Activated T-helper 2 cell treated with anti-CD3 and anti-CD28 coated beads, Interferon-gamma antibody, Interleukin-2, Interleukin-4, amounts not matched to agents 10 μg/mL and 5 μg/mL and 100 μg/mL, durations not matched to agents 14 hours and 24 hours and 36 hours (primary cell): ENCODE data around the gene AMY2B. TPM values are rescaled to one million over a fixed set of nuclear protein-coding genes. Genes with fewer than 3 reads are reported as not detected.
"Not testable (repeated sequence)": the region's sequence is repeated elsewhere in the genome, so short reads cannot be mapped to it uniquely, and the experiment has no call there.

Source experiments
- DNase-seq: peaks from one replicate; pipeline ENCODE4 v3.0.0; 2021; ENCODE audit warnings: low spot score
- H3K27ac Mint-ChIP-seq: one replicate; pipeline ENCODE4 v1.8.0; 2021; ENCODE audit warnings: mixed read lengths
- H3K27me3 Mint-ChIP-seq: one replicate; pipeline ENCODE4 v1.8.0; 2021; ENCODE audit warnings: low read depth, mixed read lengths
- H3K36me3 Mint-ChIP-seq: one replicate; pipeline ENCODE4 v1.8.0; 2021; ENCODE audit warnings: low read depth, mixed read lengths
- H3K4me1 Mint-ChIP-seq: one replicate; pipeline ENCODE4 v1.8.0; 2021; ENCODE audit warnings: low read depth, mixed read lengths
- H3K4me3 Mint-ChIP-seq: one replicate; pipeline ENCODE4 v1.8.0; 2021; ENCODE audit warnings: low read depth, mild to moderate bottlenecking, moderate library complexity, mixed read lengths
- H3K9me3 Mint-ChIP-seq: one replicate; pipeline ENCODE4 v1.8.0; 2021; ENCODE audit warnings: mixed read lengths
- intact Hi-C: fragments of 100-400 bp; cut with micrococcal nuclease; formaldehyde crosslinking; loops from one replicate; pipeline ENCODE4 v1.15.1; 2023
- total RNA-seq: library from RNA; stranded (reverse); gene quantifications from 2 replicates; pipeline ENCODE4 v1.2.3, GENCODE V29; 2022

Gene AMY2B
- total RNA-seq, 1 donor from 2014 or later, result 3.2 TPM

- intact Hi-C loops, result no loop called here
- no peaks in the 10 kb centered on the region for H3K9me3 Mint-ChIP-seq
- H3K27ac Mint-ChIP-seq, result no peak overlapping the region
- DNase-seq, result no peak
- peaks cover 7% of the 10 kb centered on the region for H3K4me1 Mint-ChIP-seq
- no peaks in the 10 kb centered on the region for H3K27me3 Mint-ChIP-seq
- peaks cover 5% of the 10 kb centered on the region for H3K36me3 Mint-ChIP-seq
- H3K4me3 Mint-ChIP-seq, result no peak overlapping the region
Observed at GRCh38 chr1:103561643-103562395, 9.6 kb upstream of the AMY2B start.

GRCh38 chr1:103563056-103563455 is 8.3 kb upstream of the AMY2B start:
- intact Hi-C loops, result no loop called here
- Mint-ChIP-seq H3K27ac (no peak overlapping the region), H3K9me3 (no peaks in the 10 kb centered on the region), H3K27me3 (no peaks in the 10 kb centered on the region), H3K4me3 (no peak overlapping the region), H3K4me1 (peaks cover 7% of the 10 kb centered on the region), H3K36me3 (peaks cover under 1% of the 10 kb centered on the region)
- no peak for DNase-seq

GRCh38 chr1:103569493-103569892 is 1.9 kb upstream of the AMY2B start:
- no peaks in the 10 kb centered on the region for H3K4me1 Mint-ChIP-seq
- intact Hi-C loops, result no loop called here
- no peaks in the 10 kb centered on the region for H3K9me3 Mint-ChIP-seq
- H3K36me3 Mint-ChIP-seq, result no peaks in the 10 kb centered on the region
- H3K4me3 Mint-ChIP-seq, result no peak overlapping the region
- H3K27me3 Mint-ChIP-seq, result no peaks in the 10 kb centered on the region
- DNase-seq, result no peak
- H3K27ac Mint-ChIP-seq, result no peak overlapping the region

GRCh38 chr1:103576065-103576464 is 4.7 kb downstream of the AMY2B start:
- intact Hi-C loops, result no loop called here
- Mint-ChIP-seq H3K27ac (no peak overlapping the region), H3K27me3 (no peaks in the 10 kb centered on the region), H3K4me1 (peaks cover 5% of the 10 kb centered on the region), H3K4me3 (no peak overlapping the region), H3K36me3 (no peaks in the 10 kb centered on the region), H3K9me3 (no peaks in the 10 kb centered on the region)
- DNase-seq, result no peak

GRCh38 chr1:103576784-103577183 is 5.4 kb downstream of the AMY2B start:
- H3K36me3 Mint-ChIP-seq, H3K27ac Mint-ChIP-seq, DNase-seq, H3K4me3 Mint-ChIP-seq, H3K4me1 Mint-ChIP-seq, H3K9me3 Mint-ChIP-seq, H3K27me3 Mint-ChIP-seq, intact Hi-C loops: not testable (repeated sequence)

GRCh38 chr1:103582464-103582863 is 11.1 kb downstream of the AMY2B start:
- Mint-ChIP-seq H3K36me3 (no peaks in the 10 kb centered on the region), H3K27ac (no peak overlapping the region), H3K4me1 (no peaks in the 10 kb centered on the region), H3K4me3 (no peak overlapping the region), H3K27me3 (no peaks in the 10 kb centered on the region), H3K9me3 (no peaks in the 10 kb centered on the region)
- DNase-seq, result no peak
- intact Hi-C loops, result no loop called here

GRCh38 chr1:103583887-103584286 is 12.5 kb downstream of the AMY2B start:
- Mint-ChIP-seq H3K4me3 (no peak overlapping the region), H3K27me3 (no peaks in the 10 kb centered on the region)
- intact Hi-C loops, result no loop called here

GRCh38 chr1:103584537-103584936 is 13.1 kb downstream of the AMY2B start:
- Mint-ChIP-seq H3K36me3 (no peaks in the 10 kb centered on the region), H3K4me1 (no peaks in the 10 kb centered on the region)

More at GRCh38 chr1:103583887-103584286, 12.5 kb downstream of the AMY2B start:
- no peak for DNase-seq
- Mint-ChIP-seq H3K9me3 (peaks cover 2% of the 10 kb centered on the region), H3K4me1 (no peaks in the 10 kb centered on the region), H3K27ac (no peak overlapping the region), H3K36me3 (no peaks in the 10 kb centered on the region)

GRCh38 chr1:103602740-103603139 is 31.4 kb downstream of the AMY2B start:
- H3K4me3 Mint-ChIP-seq, H3K9me3 Mint-ChIP-seq, DNase-seq, H3K27ac Mint-ChIP-seq, H3K4me1 Mint-ChIP-seq, intact Hi-C loops, H3K36me3 Mint-ChIP-seq, H3K27me3 Mint-ChIP-seq: not testable (repeated sequence)

More at GRCh38 chr1:103584537-103584936, 13.1 kb downstream of the AMY2B start:
- no peaks in the 10 kb centered on the region for H3K27me3 Mint-ChIP-seq
- no peak overlapping the region for H3K27ac Mint-ChIP-seq
- no peak for DNase-seq
- H3K4me3 Mint-ChIP-seq, result no peak overlapping the region
- intact Hi-C loops, result no loop called here
- peaks cover 6% of the 10 kb centered on the region for H3K9me3 Mint-ChIP-seq

GRCh38 chr1:103616362-103616761 is 45.0 kb downstream of the AMY2B start:
- intact Hi-C loops, result no loop called here
- Mint-ChIP-seq H3K9me3 (no peaks in the 10 kb centered on the region), H3K36me3 (no peaks in the 10 kb centered on the region), H3K4me1 (no peaks in the 10 kb centered on the region), H3K4me3 (no peak overlapping the region), H3K27ac (no peak overlapping the region), H3K27me3 (no peaks in the 10 kb centered on the region)
- no peak for DNase-seq

- not testable (repeated sequence) for H3K27ac Mint-ChIP-seq, H3K4me1 Mint-ChIP-seq
Observed at GRCh38 chr1:103616994-103617477, 45.6 kb downstream of the AMY2B start, which contains the start of gene AMY2A. Gene AMY2A (plus strand): TSS chr1:103617427. CDS start chr1:103617441, 14 bp downstream.

GRCh38 chr1:103627436-103627835 is 56.0 kb downstream of the AMY2B start:
- DNase-seq, H3K4me1 Mint-ChIP-seq, H3K9me3 Mint-ChIP-seq, intact Hi-C loops, H3K27ac Mint-ChIP-seq, H3K27me3 Mint-ChIP-seq, H3K36me3 Mint-ChIP-seq, H3K4me3 Mint-ChIP-seq: not testable (repeated sequence)

More at GRCh38 chr1:103616994-103617477, 45.6 kb downstream of the AMY2B start, which contains the start of gene AMY2A:
- H3K36me3 Mint-ChIP-seq, H3K27me3 Mint-ChIP-seq, H3K4me3 Mint-ChIP-seq, DNase-seq, intact Hi-C loops, H3K9me3 Mint-ChIP-seq: not testable (repeated sequence)
